ENCODE measurements around the gene FGF19.

The FGF19 gene

DNA sequence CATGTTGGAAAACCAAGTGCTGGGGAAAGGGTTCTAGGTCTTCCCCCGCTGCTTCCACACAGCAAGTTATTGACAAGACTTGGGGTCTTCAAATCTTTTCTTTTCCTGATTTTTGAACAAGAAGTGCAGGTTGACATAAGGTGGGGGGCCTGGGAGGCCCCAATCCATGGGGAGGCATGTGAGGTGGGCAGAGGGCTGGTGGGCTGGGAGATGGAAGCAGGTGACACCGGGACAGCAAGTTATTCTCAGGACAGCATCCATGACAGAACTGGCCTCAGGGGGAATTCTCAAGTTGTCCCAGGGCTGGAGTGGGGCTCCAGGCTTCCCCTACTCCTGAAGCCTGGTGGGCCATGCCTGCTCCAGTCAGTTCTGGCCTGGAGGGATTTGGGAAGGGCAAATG is 5.5 kb downstream of the FGF19 start:
- DNase-seq (ENCODE audit: low read depth in 1 of 2, low spot score in 1 of 2), result no peak
- Histone ChIP-seq H3K4me3 (replicated peaks; ENCODE audit: insufficient read depth, low read length) (no peak overlapping the region), H3K27me3 (ENCODE audit: insufficient read depth, poor library complexity, severe bottlenecking) (peaks cover 39% of the 10 kb centered on the region), H3K27ac (replicated peaks) (no peak overlapping the region)
- TF ChIP-seq, protein P1, sequence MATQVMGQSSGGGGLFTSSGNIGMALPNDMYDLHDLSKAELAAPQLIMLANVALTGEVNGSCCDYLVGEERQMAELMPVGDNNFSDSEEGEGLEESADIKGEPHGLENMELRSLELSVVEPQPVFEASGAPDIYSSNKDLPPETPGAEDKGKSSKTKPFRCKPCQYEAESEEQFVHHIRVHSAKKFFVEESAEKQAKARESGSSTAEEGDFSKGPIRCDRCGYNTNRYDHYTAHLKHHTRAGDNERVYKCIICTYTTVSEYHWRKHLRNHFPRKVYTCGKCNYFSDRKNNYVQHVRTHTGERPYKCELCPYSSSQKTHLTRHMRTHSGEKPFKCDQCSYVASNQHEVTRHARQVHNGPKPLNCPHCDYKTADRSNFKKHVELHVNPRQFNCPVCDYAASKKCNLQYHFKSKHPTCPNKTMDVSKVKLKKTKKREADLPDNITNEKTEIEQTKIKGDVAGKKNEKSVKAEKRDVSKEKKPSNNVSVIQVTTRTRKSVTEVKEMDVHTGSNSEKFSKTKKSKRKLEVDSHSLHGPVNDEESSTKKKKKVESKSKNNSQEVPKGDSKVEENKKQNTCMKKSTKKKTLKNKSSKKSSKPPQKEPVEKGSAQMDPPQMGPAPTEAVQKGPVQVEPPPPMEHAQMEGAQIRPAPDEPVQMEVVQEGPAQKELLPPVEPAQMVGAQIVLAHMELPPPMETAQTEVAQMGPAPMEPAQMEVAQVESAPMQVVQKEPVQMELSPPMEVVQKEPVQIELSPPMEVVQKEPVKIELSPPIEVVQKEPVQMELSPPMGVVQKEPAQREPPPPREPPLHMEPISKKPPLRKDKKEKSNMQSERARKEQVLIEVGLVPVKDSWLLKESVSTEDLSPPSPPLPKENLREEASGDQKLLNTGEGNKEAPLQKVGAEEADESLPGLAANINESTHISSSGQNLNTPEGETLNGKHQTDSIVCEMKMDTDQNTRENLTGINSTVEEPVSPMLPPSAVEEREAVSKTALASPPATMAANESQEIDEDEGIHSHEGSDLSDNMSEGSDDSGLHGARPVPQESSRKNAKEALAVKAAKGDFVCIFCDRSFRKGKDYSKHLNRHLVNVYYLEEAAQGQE (IDR thresholded peaks at IDR 0.05; ENCODE audit: insufficient replicate concordance, low read depth), result no peak
- TF ChIP-seq SPI1 (IDR thresholded peaks at IDR 0.05; ENCODE audit: borderline replicate concordance, low read depth) (no peak), POLR2AphosphoS5 (IDR thresholded peaks at IDR 0.05; ENCODE audit: low read depth) (no peak), GABPA (IDR thresholded peaks at IDR 0.05; ENCODE audit: low read depth) (no peak)
- TF ChIP-seq, protein P2, sequence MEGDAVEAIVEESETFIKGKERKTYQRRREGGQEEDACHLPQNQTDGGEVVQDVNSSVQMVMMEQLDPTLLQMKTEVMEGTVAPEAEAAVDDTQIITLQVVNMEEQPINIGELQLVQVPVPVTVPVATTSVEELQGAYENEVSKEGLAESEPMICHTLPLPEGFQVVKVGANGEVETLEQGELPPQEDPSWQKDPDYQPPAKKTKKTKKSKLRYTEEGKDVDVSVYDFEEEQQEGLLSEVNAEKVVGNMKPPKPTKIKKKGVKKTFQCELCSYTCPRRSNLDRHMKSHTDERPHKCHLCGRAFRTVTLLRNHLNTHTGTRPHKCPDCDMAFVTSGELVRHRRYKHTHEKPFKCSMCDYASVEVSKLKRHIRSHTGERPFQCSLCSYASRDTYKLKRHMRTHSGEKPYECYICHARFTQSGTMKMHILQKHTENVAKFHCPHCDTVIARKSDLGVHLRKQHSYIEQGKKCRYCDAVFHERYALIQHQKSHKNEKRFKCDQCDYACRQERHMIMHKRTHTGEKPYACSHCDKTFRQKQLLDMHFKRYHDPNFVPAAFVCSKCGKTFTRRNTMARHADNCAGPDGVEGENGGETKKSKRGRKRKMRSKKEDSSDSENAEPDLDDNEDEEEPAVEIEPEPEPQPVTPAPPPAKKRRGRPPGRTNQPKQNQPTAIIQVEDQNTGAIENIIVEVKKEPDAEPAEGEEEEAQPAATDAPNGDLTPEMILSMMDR (IDR thresholded peaks at IDR 0.05; ENCODE audit: insufficient read depth, low read length), result no peak

DNA sequence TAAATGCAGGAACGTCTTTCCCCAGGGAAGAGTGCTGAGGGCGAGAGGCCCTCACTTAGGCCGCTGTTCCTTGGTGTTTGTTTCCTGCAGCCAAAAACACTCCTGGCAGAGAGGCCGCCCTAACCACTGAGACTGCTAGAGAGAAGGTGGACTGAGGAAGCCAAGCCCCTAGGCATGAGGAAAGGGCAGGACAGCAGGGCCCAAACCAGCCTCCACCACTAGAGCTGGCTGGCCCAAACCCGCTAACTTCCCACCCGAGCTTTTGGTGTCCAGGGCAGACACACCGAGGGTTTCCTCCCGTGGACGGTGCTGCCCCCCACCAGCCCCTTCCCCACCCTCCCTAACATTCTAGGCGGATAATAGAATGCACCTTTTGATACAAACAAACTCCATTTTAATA is 6.0 kb downstream of the FGF19 start:
- DNase-seq (ENCODE audit: low read depth in 1 of 2, low spot score in 1 of 2), result no peak
- TF ChIP-seq, protein P2 (IDR thresholded peaks at IDR 0.05; ENCODE audit: insufficient read depth, low read length), result no peak
- TF ChIP-seq, protein P1 (IDR thresholded peaks at IDR 0.05; ENCODE audit: insufficient replicate concordance, low read depth), result no peak
- TF ChIP-seq GABPA (IDR thresholded peaks at IDR 0.05; ENCODE audit: low read depth) (no peak), SPI1 (IDR thresholded peaks at IDR 0.05; ENCODE audit: borderline replicate concordance, low read depth) (no peak), POLR2AphosphoS5 (IDR thresholded peaks at IDR 0.05; ENCODE audit: low read depth) (no peak)

DNA sequence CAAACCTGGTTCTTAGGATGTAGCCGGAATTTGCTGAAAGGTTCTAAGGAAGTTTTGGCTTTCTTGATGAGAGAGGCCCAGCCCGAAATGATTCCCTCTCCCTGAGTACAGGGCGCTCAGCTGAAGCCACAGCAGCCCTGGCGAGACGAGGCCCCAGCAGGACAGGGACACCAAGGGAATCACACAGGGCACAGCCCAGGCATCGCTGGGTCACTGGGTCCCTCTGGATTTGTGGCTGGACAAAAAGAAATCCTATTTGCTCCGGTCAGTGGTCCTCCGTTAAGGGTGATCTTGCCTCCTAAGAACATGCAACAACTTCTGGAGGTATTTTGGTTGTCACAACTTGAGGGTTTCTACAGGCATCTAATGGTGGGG is 6.4 kb downstream of the FGF19 start:
- peaks cover 30% of the 10 kb centered on the region for H3K27me3 ChIP-seq (ENCODE audit: insufficient read depth, poor library complexity, severe bottlenecking)

More for the DNA sequence above, 6.0 kb downstream of the FGF19 start:
- Histone ChIP-seq H3K27ac (replicated peaks) (no peak overlapping the region), H3K27me3 (ENCODE audit: insufficient read depth, poor library complexity, severe bottlenecking) (peaks cover 34% of the 10 kb centered on the region), H3K4me3 (replicated peaks; ENCODE audit: insufficient read depth, low read length) (no peak overlapping the region)

More for the DNA sequence above, 6.4 kb downstream of the FGF19 start:
- TF ChIP-seq, protein P1 (IDR thresholded peaks at IDR 0.05; ENCODE audit: insufficient replicate concordance, low read depth), result no peak
- TF ChIP-seq POLR2AphosphoS5 (IDR thresholded peaks at IDR 0.05; ENCODE audit: low read depth) (no peak), SPI1 (IDR thresholded peaks at IDR 0.05; ENCODE audit: borderline replicate concordance, low read depth) (no peak), GABPA (IDR thresholded peaks at IDR 0.05; ENCODE audit: low read depth) (no peak)
- TF ChIP-seq, protein P2 (IDR thresholded peaks at IDR 0.05; ENCODE audit: insufficient read depth, low read length), result no peak
- no peak overlapping the region for H3K4me3 ChIP-seq (replicated peaks; ENCODE audit: insufficient read depth, low read length)
- no peak for DNase-seq (ENCODE audit: low read depth in 1 of 2, low spot score in 1 of 2)
- no peak overlapping the region for H3K27ac ChIP-seq (replicated peaks)
